Measurements from ENCODE around the gene TRPC4. TPM values are rescaled to one million over a fixed set of nuclear protein-coding genes. Genes with fewer than 3 reads are reported as not detected.

TRPC4 gene
- total and polyA plus RNA-seq, 2 donors (not counting 3 experiments of a cell fraction or from before 2014, with no cell fraction given): 0.04 to 0.64 TPM

DNA sequence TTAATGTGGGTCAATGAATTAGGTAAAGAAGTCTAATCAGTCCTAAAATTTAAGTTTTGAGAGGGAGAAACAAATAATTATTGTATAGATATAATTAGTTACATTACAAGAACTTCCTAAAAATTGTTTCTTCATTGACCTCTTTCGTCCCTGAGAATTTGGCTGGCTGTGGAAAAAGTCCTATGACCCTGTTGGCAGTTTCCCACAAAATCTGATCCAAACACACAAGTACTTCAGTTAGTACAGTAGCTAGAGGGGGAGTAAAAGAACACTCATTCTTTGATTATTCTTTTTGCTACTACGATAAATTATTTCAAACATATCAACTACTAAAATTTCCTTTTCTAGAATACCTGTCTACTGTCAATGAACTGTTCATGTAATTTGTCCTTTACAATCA, 282.3 kb downstream of the TRPC4 start:
- no peak for TF ChIP-seq FOS (IDR thresholded peaks at IDR 0.05; ENCODE audit: borderline replicate concordance, insufficient read depth, low read length)
- TF ChIP-seq, protein P1, sequence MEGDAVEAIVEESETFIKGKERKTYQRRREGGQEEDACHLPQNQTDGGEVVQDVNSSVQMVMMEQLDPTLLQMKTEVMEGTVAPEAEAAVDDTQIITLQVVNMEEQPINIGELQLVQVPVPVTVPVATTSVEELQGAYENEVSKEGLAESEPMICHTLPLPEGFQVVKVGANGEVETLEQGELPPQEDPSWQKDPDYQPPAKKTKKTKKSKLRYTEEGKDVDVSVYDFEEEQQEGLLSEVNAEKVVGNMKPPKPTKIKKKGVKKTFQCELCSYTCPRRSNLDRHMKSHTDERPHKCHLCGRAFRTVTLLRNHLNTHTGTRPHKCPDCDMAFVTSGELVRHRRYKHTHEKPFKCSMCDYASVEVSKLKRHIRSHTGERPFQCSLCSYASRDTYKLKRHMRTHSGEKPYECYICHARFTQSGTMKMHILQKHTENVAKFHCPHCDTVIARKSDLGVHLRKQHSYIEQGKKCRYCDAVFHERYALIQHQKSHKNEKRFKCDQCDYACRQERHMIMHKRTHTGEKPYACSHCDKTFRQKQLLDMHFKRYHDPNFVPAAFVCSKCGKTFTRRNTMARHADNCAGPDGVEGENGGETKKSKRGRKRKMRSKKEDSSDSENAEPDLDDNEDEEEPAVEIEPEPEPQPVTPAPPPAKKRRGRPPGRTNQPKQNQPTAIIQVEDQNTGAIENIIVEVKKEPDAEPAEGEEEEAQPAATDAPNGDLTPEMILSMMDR (IDR thresholded peaks at IDR 0.05; ENCODE audit: extremely low read depth in 1 of 2, insufficient read depth in 1 of 2, low read depth in 1 of 2, low read length in 2 of 2): no peak
- TF ChIP-seq EZH2 (IDR thresholded peaks at IDR 0.05; ENCODE audit: borderline replicate concordance, low read depth, low read length, severe bottlenecking): no peak
- TF ChIP-seq MYC (IDR thresholded peaks at IDR 0.05; ENCODE audit: low read depth, low read length): no peak
- TF ChIP-seq POLR2AphosphoS5 (IDR thresholded peaks at IDR 0.05; ENCODE audit: insufficient read depth, low read depth, low read length): no peak
- no peak for TF ChIP-seq GATA2 (IDR thresholded peaks at IDR 0.05; ENCODE audit: insufficient read depth, insufficient read length, low read depth, low read length)
- TF ChIP-seq JUN (IDR thresholded peaks at IDR 0.05; ENCODE audit: borderline replicate concordance, insufficient read depth, insufficient read length, low read depth): no peak
- no peak for TF ChIP-seq POLR2A (IDR thresholded peaks at IDR 0.05; ENCODE audit: low read depth, low read length)
- Histone ChIP-seq H3K9me3 (replicated peaks; ENCODE audit: control insufficient read depth, insufficient read depth, low read length) (no peaks in the 10 kb centered on the region), H3K4me1 (ENCODE audit: control insufficient read depth, extremely low read depth, insufficient read depth, low read length) (no peaks in the 10 kb centered on the region), H3K36me3 (ENCODE audit: control insufficient read depth in 2 of 2, extremely low read depth in 1 of 2, insufficient read depth in 2 of 2, low read length in 2 of 2) (no peaks in the 10 kb centered on the region), H3K4me2 (ENCODE audit: insufficient read depth, low read length) (no peak overlapping the region), H3K79me2 (ENCODE audit: control insufficient read depth, insufficient read depth, low read length) (no peaks in the 10 kb centered on the region), H4K20me1 (replicated peaks; ENCODE audit: control insufficient read depth, extremely low read depth, insufficient read depth, low read length) (no peaks in the 10 kb centered on the region), H3K9me1 (replicated peaks; ENCODE audit: control insufficient read depth, extremely low read depth, insufficient read depth, low read length) (no peaks in the 10 kb centered on the region), H3K4me3 (replicated peaks in 1 of 3; ENCODE audit: insufficient read depth in 1 of 3, low read depth in 1 of 3, low read length in 3 of 3) (no peak overlapping the region), H3K9ac (replicated peaks; ENCODE audit: extremely low read depth, insufficient read depth, low read length) (no peak overlapping the region), H3K27ac (ENCODE audit: insufficient read depth, low read depth, low read length) (no peak overlapping the region), H2AFZ (ENCODE audit: low read depth, low read length) (no peak overlapping the region), H3K27me3 (ENCODE audit: control insufficient read depth in 2 of 2, insufficient read depth in 2 of 2, low read length in 2 of 2) (no peaks in the 10 kb centered on the region)
- ChIA-PET CTCF (no interaction called here), POLR2A (no interaction called here)
- FAIRE-seq: no peak
- no TSS peak for BruUV-seq (replicated peaks)
- DNase-seq (ENCODE audit: low read depth, low spot score): no peak
- intact Hi-C loops (cut with micrococcal nuclease): no loop called here
- dilution Hi-C loops (cut with MboI; ENCODE audit: extremely low pct_ligation_motif_present, low sequenced_read_pairs): no loop called here

Small RNAs within 50 kb of the gene (small RNA-seq; reads per million reads assigned to genes)
- gene RNA5SP26 (ENCODE audit: insufficient read depth, insufficient read length, low read depth, low replicate concordance): not detected

Measured in endothelial cell of umbilical vein (primary cell).